Liver (tissue), 9 donors: ENCODE data around the gene CDC42BPA. TPM values are rescaled to one million over a fixed set of nuclear protein-coding genes. Genes with fewer than 3 reads are reported as not detected.

Experiments used
- DNase-seq: peaks from one replicate; pipeline ENCODE4 v3.0.0-alpha.2; 2017; ENCODE audit warnings: low spot score
- H3K27ac ChIP-seq, 2 donors: one replicate each; pipeline ENCODE4 v1.7.0; 2013; ENCODE audit warnings: inconsistent platforms in 2 of 2, low read length in 2 of 2, control low read depth in 1 of 2, low read depth in 1 of 2, mild to moderate bottlenecking in 1 of 2
- H3K27me3 ChIP-seq, 4 donors: one replicate each; pipeline versions ENCODE4 v1.6.1 to v1.7.0; 2013; ENCODE audit warnings: low read length in 3 of 4, inconsistent platforms in 1 of 4, mild to moderate bottlenecking in 1 of 4, moderate library complexity in 1 of 4; ENCODE audit not compliant: control insufficient read depth in 4 of 4, insufficient read depth in 4 of 4
- H3K36me3 ChIP-seq, 4 donors: one replicate each; pipeline versions ENCODE4 v1.6.1 to v1.7.0; 2013; ENCODE audit warnings: low read length in 3 of 4, mild to moderate bottlenecking in 3 of 4, low read depth in 1 of 4, moderate library complexity in 1 of 4; ENCODE audit not compliant: control insufficient read depth in 4 of 4, insufficient read depth in 3 of 4
- H3K4me1 ChIP-seq, 4 donors: one replicate each; pipeline versions ENCODE4 v1.6.1 to v1.7.0; 2013; ENCODE audit warnings: low read length in 3 of 4, mild to moderate bottlenecking in 3 of 4, moderate library complexity in 1 of 4; ENCODE audit not compliant: control insufficient read depth in 4 of 4, insufficient read depth in 4 of 4
- H3K4me3 ChIP-seq, 3 donors: one replicate each; pipeline versions ENCODE4 v1.6.1 to v1.7.0; 2013; ENCODE audit warnings: low read length in 3 of 3, control low read depth in 1 of 3, low read depth in 1 of 3, mild to moderate bottlenecking in 1 of 3
- H3K9ac ChIP-seq, 2 donors: one replicate each; pipeline ENCODE4 v1.7.0; 2013; ENCODE audit warnings: low read length in 2 of 2, mild to moderate bottlenecking in 2 of 2, moderate library complexity in 2 of 2, control low read depth in 1 of 2, low read depth in 1 of 2
- H3K9me3 ChIP-seq, 4 donors: one replicate each; pipeline versions ENCODE4 v1.6.1 to v1.7.0; 2013; ENCODE audit warnings: low read length in 3 of 4; ENCODE audit not compliant: control insufficient read depth in 4 of 4
- ATF3 ChIP-seq: IDR thresholded peaks from 2 replicates; pipeline ENCODE4 v1.6.1; 2016; ENCODE audit warnings: antibody characterized with exemption
- CTCF ChIP-seq: fragments of 150-350 bp; IDR thresholded peaks from 2 replicates; pipeline ENCODE4 v1.5.1; 2017; ENCODE audit warnings: improper control_type of control experiment, low read depth, low read length; ENCODE audit not compliant: missing input control
- EGR1 ChIP-seq, 2 donors: IDR thresholded peaks; 2 replicates each; pipeline ENCODE4 v1.6.1; 2016 to 2018; ENCODE audit warnings: antibody characterized with exemption in 2 of 2, low read depth in 2 of 2
- FOXA1 ChIP-seq: IDR thresholded peaks from 2 replicates; pipeline ENCODE4 v1.6.1; 2016; ENCODE audit warnings: antibody characterized with exemption
- GABPA ChIP-seq, 2 donors: IDR thresholded peaks in 1 of 2; conservative IDR thresholded peaks in 1 of 2; 2 replicates each; pipeline ENCODE4 v1.6.1; 2016; ENCODE audit warnings: antibody characterized with exemption in 2 of 2, mild to moderate bottlenecking in 1 of 2, moderate library complexity in 1 of 2
- HNF4A ChIP-seq, 2 donors: conservative IDR thresholded peaks; 2 replicates each; pipeline ENCODE4 v1.6.1; 2016; ENCODE audit warnings: antibody characterized with exemption in 2 of 2, mild to moderate bottlenecking in 2 of 2
- HNF4G ChIP-seq: IDR thresholded peaks from 2 replicates; pipeline ENCODE4 v1.6.1; 2016; ENCODE audit warnings: antibody characterized with exemption
- JUND ChIP-seq, 2 donors: IDR thresholded peaks; 2 replicates each; pipeline ENCODE4 v1.6.1; 2016; ENCODE audit warnings: antibody characterized with exemption in 2 of 2
- NR2F2 ChIP-seq: IDR thresholded peaks from 2 replicates; pipeline ENCODE4 v1.6.1; 2016; ENCODE audit warnings: antibody characterized with exemption
- RAD21 ChIP-seq, 2 donors: IDR thresholded peaks; 2 replicates each; pipeline ENCODE4 v1.6.1; 2016; ENCODE audit warnings: antibody characterized with exemption in 2 of 2, mild to moderate bottlenecking in 2 of 2
- REST ChIP-seq: IDR thresholded peaks from 2 replicates; pipeline ENCODE4 v1.6.1; 2016; ENCODE audit warnings: antibody characterized with exemption, mild to moderate bottlenecking
- RXRA ChIP-seq, 2 donors: IDR thresholded peaks; 2 replicates each; pipeline ENCODE4 v1.6.1; 2017 to 2018; ENCODE audit warnings: antibody characterized with exemption in 2 of 2, mild to moderate bottlenecking in 1 of 2
- SP1 ChIP-seq: IDR thresholded peaks from 2 replicates; pipeline ENCODE4 v1.6.1; 2018; ENCODE audit warnings: antibody characterized with exemption, mild to moderate bottlenecking
- YY1 ChIP-seq: IDR thresholded peaks from 2 replicates; pipeline ENCODE4 v1.6.1; 2016; ENCODE audit warnings: antibody characterized with exemption, mild to moderate bottlenecking
- ZBTB33 ChIP-seq: IDR thresholded peaks from 2 replicates; pipeline ENCODE4 v1.6.1; 2016; ENCODE audit warnings: antibody characterized with exemption
- WGBS: extraction: QIAGEN DNeasy Blood & Tissue Kit; methylation state at CpG from one replicate; pipeline ENCODE4 v1.1.7; 2013; 5-methylcytosine and 5-hydroxymethylcytosine counted together
- polyA plus RNA-seq, 2 donors: library from polyadenylated mRNA; stranded (reverse) in 1 of 2; unstranded in 1 of 2; fragments of 200-250 nt in 1 of 2; fragments of >200 nt in 1 of 2; fragmentation: Nextera tagmentation in 1 of 2; extraction: Ambion mirVana in 1 of 2; gene quantifications; one replicate each; pipeline versions ENCODE4 v1.2.1 to v1.2.3, GENCODE V29; 2013 to 2015
- total RNA-seq, 2 donors: library from RNA; depleted of rRNA; stranded (reverse); fragments of >200 nt; gene quantifications; one replicate each; pipeline ENCODE4 v1.2.3, GENCODE V29; 2014
- donor health status: healthy.
- donor health status: healthy.
- donor health status: healthy.
- donor health status: healthy.
- donor health status: healthy.

Gene CDC42BPA
- total and polyA plus RNA-seq, 4 donors: 5.8 to 39.9 (median 24.3) TPM

- H3K4me3 ChIP-seq: no peak overlapping the region
- no peak overlapping the region for H3K27ac ChIP-seq
- no peak for DNase-seq
- TF ChIP-seq SP1 (no peak), EGR1 (IDR thresholded peaks at IDR 0.05; ENCODE audit: low read depth in 2 of 2) (no peak), JUND (IDR thresholded peaks at IDR 0.05) (no peak), GABPA (IDR thresholded peaks at IDR 0.05 in 1 of 2, conservative IDR thresholded peaks at IDR 0.05 in 1 of 2) (no peak), YY1 (no peak)
- H3K36me3 ChIP-seq: peaks cover 0 to 7% (median 2%) of the 10 kb centered on the region in 4 donors
- H3K4me1 ChIP-seq: peaks cover 0 to 5% (median 0%) of the 10 kb centered on the region in 4 donors
- WGBS: 97% methylated on average over 1 of the region's 1 CpG
- H3K9me3 ChIP-seq: no peaks in the 10 kb centered on the region
- no peaks in the 10 kb centered on the region for H3K27me3 ChIP-seq
- no peak overlapping the region for H3K9ac ChIP-seq
Measured at GRCh38 chr1:227092069-227092468, 226.2 kb downstream of the CDC42BPA start.

- WGBS: 94% methylated on average over 2 of the region's 2 CpGs
- no peak for TF ChIP-seq RAD21 (IDR thresholded peaks at IDR 0.05)
- TF ChIP-seq HNF4G: no peak
- no peak for TF ChIP-seq YY1
- TF ChIP-seq ATF3: no peak
- TF ChIP-seq EGR1 (IDR thresholded peaks at IDR 0.05; ENCODE audit: low read depth in 2 of 2): no peak
- no peak for TF ChIP-seq ZBTB33
- no peak for TF ChIP-seq CTCF
- no peak for TF ChIP-seq HNF4A (conservative IDR thresholded peaks at IDR 0.05)
- no peak for TF ChIP-seq RXRA (IDR thresholded peaks at IDR 0.05)
- TF ChIP-seq NR2F2: no peak
- no peak for TF ChIP-seq FOXA1
- TF ChIP-seq REST: no peak
- no peak for TF ChIP-seq JUND (IDR thresholded peaks at IDR 0.05)
- H3K4me1 ChIP-seq: no peaks in the 10 kb centered on the region
- no peak overlapping the region for H3K9ac ChIP-seq
- H3K36me3 ChIP-seq: peaks cover 0 to 13% (median 8%) of the 10 kb centered on the region in 4 donors
- H3K9me3 ChIP-seq: no peaks in the 10 kb centered on the region
- no peaks in the 10 kb centered on the region for H3K27me3 ChIP-seq
- H3K27ac ChIP-seq: no peak overlapping the region
- no peak overlapping the region for H3K4me3 ChIP-seq
- DNase-seq: no peak
Measured at GRCh38 chr1:227086636-227087035, 231.7 kb downstream of the CDC42BPA start.
